Measurements from ENCODE around the gene CHSY3. TPM values are rescaled to one million over a fixed set of nuclear protein-coding genes. Genes with fewer than 3 reads are reported as not detected.

The CHSY3 gene
- polyA plus RNA-seq, 3 donors, result not detected

DNA sequence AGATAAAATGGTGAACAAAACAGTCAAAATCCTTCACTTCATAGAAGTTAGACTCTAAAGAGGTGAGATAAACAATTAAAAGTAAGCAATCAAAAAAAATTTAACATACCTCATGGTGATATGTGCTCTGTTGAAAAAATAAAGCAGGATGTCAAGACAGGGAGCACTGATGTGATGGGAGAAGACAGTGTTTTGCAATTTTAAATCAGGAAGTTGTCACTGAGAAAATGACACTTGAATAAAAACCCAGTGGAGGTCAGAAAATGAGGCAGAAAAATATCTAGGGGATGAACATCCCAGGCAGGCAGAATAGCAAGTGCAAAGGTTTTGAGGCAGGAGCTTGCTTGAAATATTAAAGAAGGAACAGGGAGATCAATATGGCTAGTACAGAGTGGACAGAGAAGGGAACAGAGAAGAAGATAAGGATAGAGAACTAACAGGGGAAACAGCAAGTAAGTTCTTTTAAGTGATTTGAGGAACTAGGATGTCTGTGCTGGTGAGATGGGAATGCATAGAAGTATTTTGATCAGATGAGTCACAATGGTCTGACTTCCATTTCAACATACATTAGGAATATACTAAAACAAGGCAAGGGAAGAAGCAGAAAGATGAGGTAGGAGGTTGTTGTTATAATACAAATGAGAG, 130.4 kb downstream of the CHSY3 start:
- Histone ChIP-seq H3K4me2 (replicated peaks; ENCODE audit: extremely low read depth, low read length, poor library complexity, severe bottlenecking) (no peak overlapping the region), H3K36me3 (replicated peaks in 1 of 2; ENCODE audit: control insufficient read depth in 1 of 2, insufficient read depth in 2 of 2, low read length in 2 of 2) (no peaks in the 10 kb centered on the region), H3K9ac (ENCODE audit: insufficient read depth, low read length, poor library complexity, severe bottlenecking) (no peak overlapping the region), H3K27ac (ENCODE audit: low read depth in 1 of 2, low read length in 2 of 2) (no peak overlapping the region), H4K20me1 (ENCODE audit: insufficient read depth, low read length) (no peaks in the 10 kb centered on the region), H3K4me3 (replicated peaks in 1 of 3; ENCODE audit: low read depth in 2 of 3, low read length in 3 of 3) (no peak overlapping the region), H3K4me1 (ENCODE audit: control insufficient read depth in 1 of 2, insufficient read depth in 2 of 2, low read length in 2 of 2) (peaks cover 0 to 5% of the 10 kb centered on the region in 2 donors), H2AFZ (ENCODE audit: insufficient read depth, low read depth, low read length, poor library complexity, severe bottlenecking) (no peak overlapping the region), H3K9me3 (replicated peaks in 1 of 2; ENCODE audit: control insufficient read depth in 1 of 2, insufficient read depth in 1 of 2, low read length in 2 of 2) (no peaks in the 10 kb centered on the region), H3K27me3 (ENCODE audit: control insufficient read depth in 2 of 2, insufficient read depth in 2 of 2, low read length in 2 of 2) (no peaks in the 10 kb centered on the region), H3K79me2 (ENCODE audit: insufficient read depth, low read length) (no peaks in the 10 kb centered on the region)
- intact Hi-C loops (cut with micrococcal nuclease), result no loop called here
- no peak overlapping the region for H3K4me3 Mint-ChIP-seq
- DNase-seq, result peak; percentile 1 to 61 (median 5)
- H3K4me1 Mint-ChIP-seq, result peaks cover 3% of the 10 kb centered on the region
- H3K27ac Mint-ChIP-seq, result peak overlapping the region in 2 of 7 donors; percentile 3 to 82
- H3K9me3 Mint-ChIP-seq, result peaks cover 0 to 3% (median 0%) of the 10 kb centered on the region in 7 donors
- TF ChIP-seq, protein P1, sequence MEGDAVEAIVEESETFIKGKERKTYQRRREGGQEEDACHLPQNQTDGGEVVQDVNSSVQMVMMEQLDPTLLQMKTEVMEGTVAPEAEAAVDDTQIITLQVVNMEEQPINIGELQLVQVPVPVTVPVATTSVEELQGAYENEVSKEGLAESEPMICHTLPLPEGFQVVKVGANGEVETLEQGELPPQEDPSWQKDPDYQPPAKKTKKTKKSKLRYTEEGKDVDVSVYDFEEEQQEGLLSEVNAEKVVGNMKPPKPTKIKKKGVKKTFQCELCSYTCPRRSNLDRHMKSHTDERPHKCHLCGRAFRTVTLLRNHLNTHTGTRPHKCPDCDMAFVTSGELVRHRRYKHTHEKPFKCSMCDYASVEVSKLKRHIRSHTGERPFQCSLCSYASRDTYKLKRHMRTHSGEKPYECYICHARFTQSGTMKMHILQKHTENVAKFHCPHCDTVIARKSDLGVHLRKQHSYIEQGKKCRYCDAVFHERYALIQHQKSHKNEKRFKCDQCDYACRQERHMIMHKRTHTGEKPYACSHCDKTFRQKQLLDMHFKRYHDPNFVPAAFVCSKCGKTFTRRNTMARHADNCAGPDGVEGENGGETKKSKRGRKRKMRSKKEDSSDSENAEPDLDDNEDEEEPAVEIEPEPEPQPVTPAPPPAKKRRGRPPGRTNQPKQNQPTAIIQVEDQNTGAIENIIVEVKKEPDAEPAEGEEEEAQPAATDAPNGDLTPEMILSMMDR (IDR thresholded peaks at IDR 0.05), result no peak
- no peaks in the 10 kb centered on the region for H3K36me3 Mint-ChIP-seq
- H3K27me3 Mint-ChIP-seq (ENCODE audit: low read depth in 3 of 3), result no peaks in the 10 kb centered on the region

DNA sequence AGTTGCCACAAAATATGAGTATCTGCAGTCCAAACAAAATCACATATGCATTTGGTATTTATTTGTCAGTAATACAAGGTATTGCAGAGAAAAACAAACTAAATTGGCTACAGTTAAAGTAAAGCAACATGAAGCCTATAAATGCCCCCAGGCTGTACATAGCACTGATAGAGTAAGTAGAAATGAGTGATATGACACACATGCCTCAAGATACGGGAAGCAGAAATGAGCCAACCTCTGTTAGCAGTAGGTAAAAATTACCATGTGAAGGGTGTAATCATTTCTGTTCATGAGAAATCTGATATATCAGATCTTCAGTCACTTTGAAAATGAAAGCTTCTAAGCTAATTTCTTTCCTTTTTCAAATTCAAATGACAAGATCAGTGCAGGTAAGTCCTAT, 131.1 kb downstream of the CHSY3 start:
- no peaks in the 10 kb centered on the region for H4K20me1 ChIP-seq (ENCODE audit: insufficient read depth, low read length)
- Mint-ChIP-seq H3K27ac (no peak overlapping the region), H3K4me1 (peaks cover 3% of the 10 kb centered on the region), H3K27me3 (ENCODE audit: low read depth in 3 of 3) (no peaks in the 10 kb centered on the region), H3K36me3 (no peaks in the 10 kb centered on the region), H3K9me3 (peaks cover 0 to 3% (median 0%) of the 10 kb centered on the region in 7 donors), H3K4me3 (no peak overlapping the region)
- no peaks in the 10 kb centered on the region for H3K9me3 ChIP-seq (replicated peaks in 1 of 2; ENCODE audit: control insufficient read depth in 1 of 2, insufficient read depth in 1 of 2, low read length in 2 of 2)
- TF ChIP-seq, protein P1 (IDR thresholded peaks at IDR 0.05), result no peak
- WGBS (ENCODE audit: insufficient coverage), result no CpG with 5 or more reads among the region's 1 CpG
- peaks cover 0 to 5% of the 10 kb centered on the region in 2 donors for H3K4me1 ChIP-seq (ENCODE audit: control insufficient read depth in 1 of 2, insufficient read depth in 2 of 2, low read length in 2 of 2)
- no peak overlapping the region for H3K27ac ChIP-seq (ENCODE audit: low read depth in 1 of 2, low read length in 2 of 2)
- no peak overlapping the region for H3K4me3 ChIP-seq (replicated peaks in 1 of 3; ENCODE audit: low read depth in 2 of 3, low read length in 3 of 3)
- H3K79me2 ChIP-seq (ENCODE audit: insufficient read depth, low read length), result no peaks in the 10 kb centered on the region
- H3K9ac ChIP-seq (ENCODE audit: insufficient read depth, low read length, poor library complexity, severe bottlenecking), result no peak overlapping the region
- no peaks in the 10 kb centered on the region for H3K36me3 ChIP-seq (replicated peaks in 1 of 2; ENCODE audit: control insufficient read depth in 1 of 2, insufficient read depth in 2 of 2, low read length in 2 of 2)
- no peaks in the 10 kb centered on the region for H3K27me3 ChIP-seq (ENCODE audit: control insufficient read depth in 2 of 2, insufficient read depth in 2 of 2, low read length in 2 of 2)
- intact Hi-C loops (cut with micrococcal nuclease), result no loop called here
- no peak overlapping the region for H2AFZ ChIP-seq (ENCODE audit: insufficient read depth, low read depth, low read length, poor library complexity, severe bottlenecking)
- DNase-seq, result no peak
- H3K4me2 ChIP-seq (replicated peaks; ENCODE audit: extremely low read depth, low read length, poor library complexity, severe bottlenecking), result no peak overlapping the region
